Esophagus squamous epithelium (tissue), 4 donors: ENCODE results near the gene FGF14.

Experiments used
- POLR2A ChIP-seq, 4 donors: fragments of 450-650 bp; IDR thresholded peaks; one replicate each; pipeline ENCODE4 v1.6.1; 2017; ENCODE audit warnings: antibody characterized with exemption in 4 of 4, mild to moderate bottlenecking in 4 of 4, moderate library complexity in 3 of 4
- TF ChIP-seq, protein P1 (sequence below), 6 experiments: fragments of 450-650 bp in 4 of 6; fragments of 200-600 bp in 2 of 6; sonication (generic) in 2 of 6; IDR thresholded peaks; one replicate each; pipeline ENCODE4 v1.5.1; 2016 to 2019; ENCODE audit warnings: antibody characterized with exemption in 6 of 6, mild to moderate bottlenecking in 4 of 6, moderate library complexity in 4 of 6

DNA sequence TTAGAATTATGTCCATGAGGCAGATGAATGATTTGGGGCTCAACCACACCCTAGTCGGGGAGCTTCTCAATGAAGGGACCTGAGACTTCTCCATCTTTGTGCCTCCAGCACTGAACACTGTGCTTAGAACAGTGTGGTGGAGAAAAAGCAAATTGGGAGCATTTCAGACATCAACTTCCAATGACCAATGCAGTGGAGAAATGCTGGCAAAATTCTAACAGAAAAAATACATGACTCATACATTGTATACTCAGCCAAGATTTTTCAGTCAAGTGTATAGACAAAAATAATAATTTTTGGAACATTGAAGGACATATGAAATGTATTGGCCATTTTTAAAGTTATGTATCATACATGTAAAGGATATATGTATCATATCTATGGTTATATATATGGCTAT is 134.7 kb downstream of the FGF14 start:
- TF ChIP-seq POLR2A (IDR thresholded peaks at IDR 0.05): no peak
- TF ChIP-seq, protein P1, sequence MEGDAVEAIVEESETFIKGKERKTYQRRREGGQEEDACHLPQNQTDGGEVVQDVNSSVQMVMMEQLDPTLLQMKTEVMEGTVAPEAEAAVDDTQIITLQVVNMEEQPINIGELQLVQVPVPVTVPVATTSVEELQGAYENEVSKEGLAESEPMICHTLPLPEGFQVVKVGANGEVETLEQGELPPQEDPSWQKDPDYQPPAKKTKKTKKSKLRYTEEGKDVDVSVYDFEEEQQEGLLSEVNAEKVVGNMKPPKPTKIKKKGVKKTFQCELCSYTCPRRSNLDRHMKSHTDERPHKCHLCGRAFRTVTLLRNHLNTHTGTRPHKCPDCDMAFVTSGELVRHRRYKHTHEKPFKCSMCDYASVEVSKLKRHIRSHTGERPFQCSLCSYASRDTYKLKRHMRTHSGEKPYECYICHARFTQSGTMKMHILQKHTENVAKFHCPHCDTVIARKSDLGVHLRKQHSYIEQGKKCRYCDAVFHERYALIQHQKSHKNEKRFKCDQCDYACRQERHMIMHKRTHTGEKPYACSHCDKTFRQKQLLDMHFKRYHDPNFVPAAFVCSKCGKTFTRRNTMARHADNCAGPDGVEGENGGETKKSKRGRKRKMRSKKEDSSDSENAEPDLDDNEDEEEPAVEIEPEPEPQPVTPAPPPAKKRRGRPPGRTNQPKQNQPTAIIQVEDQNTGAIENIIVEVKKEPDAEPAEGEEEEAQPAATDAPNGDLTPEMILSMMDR (IDR thresholded peaks at IDR 0.05): no peak
